GM21390 (cell line): ENCODE measurements around the gene MAPK1.
"Not testable (repeated sequence)": the region's sequence is repeated elsewhere in the genome, so short reads cannot be mapped to it uniquely, and the experiment has no call there.

Source experiments
- ATAC-seq: cut with Tn5 transposase; IDR thresholded peaks from one replicate; pipeline ENCODE4 v1.9.1; 2021; ENCODE audit not compliant: unreplicated experiment

Gene MAPK1

DNA sequence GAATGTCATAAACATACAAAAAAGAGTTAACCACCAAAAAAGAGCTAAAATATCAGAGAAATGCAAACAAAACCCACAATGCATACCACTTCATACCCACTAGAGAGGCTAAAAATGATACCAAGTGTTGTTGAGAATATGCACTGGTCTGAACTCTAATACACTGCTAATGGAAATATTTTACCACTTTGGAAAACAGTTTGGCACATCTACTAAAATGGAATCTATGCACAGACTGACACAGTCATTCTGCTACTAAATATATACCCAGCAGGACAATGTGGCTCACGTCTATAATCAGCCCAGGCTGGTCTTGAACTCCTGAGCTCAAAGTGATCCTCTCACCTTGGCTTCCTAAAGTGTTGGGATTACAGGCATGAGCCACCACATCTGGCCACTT, 18.0 kb downstream of the MAPK1 start:
- ATAC-seq = no peak

DNA sequence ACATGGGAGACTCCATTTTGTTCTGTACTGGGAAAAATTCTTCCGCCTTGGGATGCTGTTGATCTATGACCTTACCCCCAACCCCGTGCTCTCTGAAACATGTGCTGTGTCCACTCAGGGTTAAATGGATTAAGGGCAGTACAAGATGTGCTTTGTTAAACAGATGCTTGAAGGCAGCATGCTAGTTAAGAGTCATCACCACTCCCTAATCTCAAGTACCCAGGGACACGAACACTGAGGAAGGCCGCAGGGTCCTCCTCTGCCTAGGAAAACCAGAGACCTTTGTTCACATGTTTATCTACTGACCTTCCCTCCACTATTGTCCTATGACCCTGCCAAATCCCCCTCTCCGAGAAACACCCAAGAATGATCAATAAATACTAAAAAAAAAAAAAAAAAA, 19.4 kb downstream of the MAPK1 start:
- not testable (repeated sequence) for ATAC-seq

DNA sequence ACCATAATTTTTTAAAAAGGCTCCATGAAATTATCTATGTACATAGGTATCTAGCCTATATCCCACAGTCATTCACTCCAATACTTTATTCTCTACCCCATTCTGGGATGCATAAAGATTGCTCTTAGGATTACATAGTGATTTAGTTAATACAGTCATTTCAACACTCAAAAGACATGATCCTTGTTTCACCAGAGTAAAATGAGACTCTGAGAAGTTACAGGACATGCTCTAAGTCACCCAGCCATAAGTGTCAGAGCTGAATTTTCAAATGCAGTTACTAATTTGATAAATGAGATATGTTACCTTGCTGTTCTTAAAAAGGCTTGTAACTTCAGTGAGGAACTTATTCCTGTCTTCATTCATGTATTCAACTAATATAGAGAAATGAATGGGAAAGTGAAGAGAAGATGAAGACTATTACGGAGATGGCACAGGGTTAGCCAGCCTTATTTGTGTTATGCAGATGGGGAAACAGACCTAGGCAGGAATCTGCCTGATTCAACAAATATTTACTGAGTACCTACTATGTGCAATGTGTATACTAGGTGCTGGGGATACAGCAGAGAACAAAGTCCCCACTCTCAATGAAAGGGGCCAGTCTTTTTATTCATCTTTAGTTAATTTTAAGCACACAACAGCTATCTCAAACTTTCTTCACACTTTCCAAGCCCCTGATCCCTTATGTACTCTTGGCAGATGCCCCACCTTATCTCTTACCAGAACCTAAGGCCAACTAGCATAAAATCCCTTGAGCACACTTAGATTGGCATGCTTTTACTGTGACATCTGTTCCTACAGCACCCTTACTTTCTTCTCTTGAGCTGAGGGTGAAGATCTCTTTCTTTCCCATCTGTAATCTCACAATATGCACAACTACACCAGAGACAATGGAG, 21.6 kb downstream of the MAPK1 start:
- no peak for ATAC-seq

DNA sequence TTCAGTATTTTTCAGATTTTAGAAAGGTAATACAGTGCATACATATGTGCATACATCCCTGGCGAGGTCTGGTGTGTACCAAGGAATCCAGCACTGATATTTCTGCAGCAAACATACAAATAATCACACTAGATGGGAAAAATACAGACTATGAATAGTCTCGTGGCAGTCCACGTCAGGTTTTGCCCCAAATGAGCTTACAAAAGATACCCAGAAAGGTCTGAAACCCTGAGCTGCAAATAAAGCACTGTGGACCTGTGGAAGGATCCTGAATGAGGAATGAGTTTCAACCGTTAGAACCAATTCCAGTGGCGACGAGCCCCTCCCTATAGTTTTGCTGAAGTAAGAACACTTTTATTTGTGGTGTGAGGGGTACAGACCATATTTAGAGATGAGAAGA, 24.5 kb downstream of the MAPK1 start:
- ATAC-seq = no peak

DNA sequence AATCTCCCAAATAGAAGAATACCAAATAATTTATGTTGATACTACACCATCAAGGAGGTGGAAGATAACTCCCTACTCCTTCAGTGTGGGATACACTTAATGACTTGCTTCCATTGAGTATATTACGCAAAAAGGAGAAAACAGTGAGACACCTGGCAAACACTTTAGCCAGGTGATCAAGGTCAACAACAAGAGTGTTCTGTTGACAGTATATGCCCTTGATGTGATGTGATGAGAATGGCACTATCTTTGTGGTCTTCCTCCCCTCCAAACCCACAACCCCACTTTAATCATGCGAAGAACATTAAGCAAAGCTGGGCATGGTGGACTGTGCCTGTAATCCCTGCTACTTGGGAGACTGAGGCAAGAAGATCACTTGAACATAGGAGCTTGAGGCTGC, 26.0 kb downstream of the MAPK1 start:
- no peak for ATAC-seq

DNA sequence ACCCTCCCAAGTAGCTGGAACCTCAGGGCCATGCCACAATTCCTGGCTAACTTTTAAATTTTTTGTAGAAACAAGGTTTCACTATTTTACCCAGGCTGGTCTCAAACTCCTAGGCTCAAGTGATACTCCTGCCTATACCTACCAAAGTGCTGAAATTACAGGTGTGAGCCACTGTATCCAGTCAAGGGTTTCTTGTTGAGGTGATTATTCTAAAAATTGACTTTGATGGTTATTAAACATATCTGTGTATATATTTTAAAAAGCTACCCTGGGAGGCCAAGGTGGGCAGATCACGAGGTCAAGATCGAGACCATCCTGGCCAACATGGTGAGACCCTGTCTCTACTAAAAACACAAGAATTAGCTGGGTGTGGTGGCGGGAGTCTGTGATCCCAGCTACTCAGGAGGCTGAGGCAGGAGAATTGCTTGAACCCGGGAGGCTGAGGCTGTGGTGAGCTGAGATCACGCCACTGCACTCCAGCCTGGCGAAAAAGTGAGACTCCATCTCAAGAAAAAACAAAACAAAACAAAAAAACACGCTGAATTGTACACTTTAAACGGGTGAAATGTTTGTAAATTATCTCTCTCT, 27.1 kb downstream of the MAPK1 start:
- ATAC-seq = no peak

DNA sequence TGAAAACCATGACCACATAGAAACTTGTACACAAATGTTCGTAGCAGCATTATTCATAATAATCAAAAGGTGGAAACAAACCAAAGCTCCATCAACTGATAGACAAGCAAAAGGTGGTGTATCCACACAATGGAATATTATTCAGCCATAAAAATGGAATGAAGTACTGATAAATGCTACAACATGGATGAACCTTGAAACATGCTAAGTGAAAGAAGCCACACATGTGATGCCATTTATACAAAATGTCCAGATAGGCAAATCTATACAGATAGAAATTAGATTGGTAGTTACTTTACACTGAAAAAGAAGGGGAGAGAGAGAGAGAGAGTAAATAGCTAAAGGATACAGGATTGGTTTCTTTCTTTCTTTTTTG, 27.7 kb downstream of the MAPK1 start:
- ATAC-seq = no peak

DNA sequence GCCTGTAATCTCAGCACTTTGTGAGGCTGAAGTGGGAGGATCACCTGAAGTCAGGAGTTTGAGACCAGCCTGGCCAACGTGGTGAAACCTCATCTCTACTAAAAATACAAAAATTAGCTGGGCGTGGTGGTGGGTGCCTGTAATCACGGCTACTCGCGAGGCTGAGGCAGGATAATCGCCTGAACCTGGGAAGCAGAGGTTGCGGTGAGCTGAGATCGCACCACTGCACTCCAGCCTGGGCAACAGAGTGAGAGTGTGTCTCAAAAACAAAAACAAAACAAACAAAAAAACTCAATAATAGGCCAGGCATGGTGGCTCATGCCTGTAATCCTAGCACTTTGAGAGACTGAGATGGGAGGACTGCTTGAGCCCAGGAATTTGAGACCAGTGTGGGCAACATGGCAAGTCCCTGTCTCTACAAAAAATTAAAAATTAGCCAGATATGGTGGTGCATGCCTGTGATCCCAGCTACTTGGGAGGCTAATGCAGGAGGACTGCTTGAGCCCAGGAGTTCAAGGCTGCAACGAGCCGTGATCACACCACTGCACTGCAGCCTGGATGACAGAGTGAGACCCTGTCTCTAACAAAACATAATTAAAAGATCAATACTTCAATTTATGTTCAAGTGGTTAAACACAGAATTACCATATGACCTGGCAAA, 28.2 kb downstream of the MAPK1 start:
- ATAC-seq = not testable (repeated sequence)

DNA sequence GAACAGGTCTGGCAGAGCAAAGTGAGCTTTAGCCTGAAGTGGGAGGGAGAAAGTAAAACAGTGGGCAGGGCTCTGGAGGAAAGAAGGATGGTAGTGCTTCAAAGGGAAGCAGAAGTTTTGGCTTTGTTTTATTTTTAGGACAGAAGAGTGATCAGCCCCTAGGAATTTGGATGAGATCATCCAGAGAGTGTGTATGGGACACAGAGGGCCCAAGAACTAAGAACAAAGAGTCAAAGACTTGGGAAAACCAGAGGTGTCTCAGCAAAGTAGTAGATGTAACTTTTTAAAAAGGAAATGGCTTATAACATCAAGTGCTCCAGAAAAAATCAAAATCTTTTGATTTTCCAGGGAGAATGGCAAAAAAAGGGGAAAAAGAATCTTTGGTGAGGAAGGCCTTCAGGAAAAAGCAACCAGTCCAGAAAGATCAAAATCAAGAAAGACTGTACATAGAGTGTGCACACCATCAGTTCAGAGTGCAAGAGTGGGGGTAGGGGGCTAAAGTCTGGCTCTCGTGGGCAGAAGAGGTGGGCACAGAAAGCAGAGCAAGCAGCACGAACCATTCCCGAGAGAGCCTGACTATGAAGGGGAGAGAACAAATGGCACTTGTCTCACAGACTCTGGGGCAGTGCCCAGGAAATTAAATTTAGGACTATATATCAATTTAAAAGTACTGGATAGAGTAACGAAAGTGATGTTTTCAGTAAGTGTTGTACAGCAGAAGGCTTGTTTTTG, 30.0 kb downstream of the MAPK1 start:
- ATAC-seq = no peak

DNA sequence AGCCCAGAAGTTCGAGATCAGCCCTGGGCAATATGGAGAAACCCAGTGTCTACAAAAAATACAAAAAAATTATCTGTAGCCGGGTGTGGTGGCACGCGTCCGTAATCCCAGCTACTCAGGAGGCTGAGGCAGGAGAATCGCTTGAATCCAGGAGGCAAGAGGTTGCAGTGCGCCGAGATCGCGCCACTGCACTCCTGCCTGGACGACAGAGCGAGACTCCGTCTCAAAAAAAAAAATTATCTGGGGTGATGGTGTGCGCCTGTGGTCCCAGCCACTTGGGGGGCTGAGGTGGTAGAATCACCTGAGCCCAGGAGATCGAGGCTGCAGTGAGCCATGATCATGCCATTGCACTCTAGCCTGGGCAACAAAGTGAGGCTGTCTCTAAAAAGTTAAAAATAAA, 31.0 kb downstream of the MAPK1 start:
- not testable (repeated sequence) for ATAC-seq

DNA sequence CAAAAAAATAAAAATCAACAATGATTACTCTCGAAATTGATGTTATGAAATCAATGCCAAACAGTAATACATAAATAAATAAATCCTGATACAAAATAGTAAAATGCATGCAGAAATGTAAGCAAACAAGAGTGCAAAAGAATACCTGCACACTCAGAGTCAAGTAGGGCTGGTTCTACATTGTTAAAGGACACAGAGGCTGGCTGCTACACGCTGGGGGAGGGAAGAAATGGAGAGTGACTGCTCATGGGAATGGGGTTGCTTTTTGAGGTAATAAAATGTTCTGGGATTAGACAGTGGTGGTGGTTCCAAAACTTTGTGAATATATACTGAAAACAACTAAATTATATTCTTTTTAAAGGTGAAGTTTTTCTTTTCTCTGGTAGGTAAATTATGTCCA, 32.1 kb downstream of the MAPK1 start:
- no peak for ATAC-seq

DNA sequence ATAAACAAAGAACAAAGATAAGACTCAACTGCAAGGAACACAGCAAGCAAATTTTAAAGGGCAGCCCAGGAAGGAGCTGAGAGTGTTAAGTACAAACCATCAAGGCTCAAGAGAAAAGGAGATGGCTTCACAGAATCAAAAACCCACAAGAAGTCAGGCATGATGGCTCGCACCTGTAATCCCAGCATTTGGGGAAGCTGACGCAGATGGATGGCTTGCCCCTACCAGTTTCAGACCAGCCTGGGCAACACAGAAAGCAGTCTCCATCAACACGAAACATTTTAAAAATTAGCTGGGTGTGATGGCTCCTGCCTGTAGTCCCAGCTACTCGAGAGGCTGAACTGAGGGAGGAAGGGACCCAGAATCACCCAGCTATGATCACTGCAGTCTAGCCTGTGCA, 32.6 kb downstream of the MAPK1 start:
- ATAC-seq = no peak

DNA sequence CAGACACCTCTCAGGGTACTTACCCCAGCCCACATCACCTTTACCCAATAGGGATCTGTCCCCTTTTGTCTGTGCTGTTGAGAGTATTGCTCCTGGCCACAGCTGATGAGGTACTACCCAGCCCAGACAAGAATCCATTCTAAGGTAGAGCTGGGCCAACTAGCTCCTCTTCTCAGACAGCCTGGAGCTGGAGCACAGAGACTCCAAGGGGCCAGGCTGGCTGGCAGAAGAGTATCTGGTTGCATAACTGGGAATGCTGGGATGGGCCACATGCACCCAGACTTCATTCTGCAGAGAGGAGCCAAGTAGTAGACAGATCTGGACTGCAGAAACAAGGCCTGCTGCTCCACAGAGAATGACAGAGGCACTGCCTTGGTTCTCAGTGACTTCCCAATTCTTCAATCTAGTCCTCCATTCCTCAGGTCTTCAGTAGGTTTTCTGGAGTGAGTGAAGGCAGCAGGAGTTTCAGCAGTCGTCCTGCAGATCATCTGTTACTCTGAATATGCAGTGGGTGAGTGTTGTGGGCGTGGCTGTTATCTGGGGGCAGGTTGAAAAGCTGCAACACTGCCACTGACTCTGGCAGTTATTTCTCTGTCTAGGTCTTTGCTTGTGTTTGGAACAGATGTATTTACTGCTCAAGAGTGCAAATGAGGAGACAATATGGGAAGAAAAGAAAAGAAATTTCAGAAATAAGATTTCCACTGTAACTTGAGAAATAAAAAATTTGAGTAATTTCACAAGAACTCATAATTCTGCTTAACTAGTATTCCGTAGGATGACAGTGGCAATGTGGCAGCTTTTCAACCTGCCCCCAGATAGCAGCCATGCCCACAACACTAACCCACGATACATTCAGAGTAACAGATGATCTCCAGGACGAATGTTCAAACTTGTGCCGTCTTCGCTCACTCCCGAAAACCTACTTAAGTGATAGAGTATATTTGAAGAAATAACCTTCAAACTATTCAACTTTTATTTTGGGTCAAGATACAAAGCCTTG, 34.9 kb downstream of the MAPK1 start:
- ATAC-seq = no peak

DNA sequence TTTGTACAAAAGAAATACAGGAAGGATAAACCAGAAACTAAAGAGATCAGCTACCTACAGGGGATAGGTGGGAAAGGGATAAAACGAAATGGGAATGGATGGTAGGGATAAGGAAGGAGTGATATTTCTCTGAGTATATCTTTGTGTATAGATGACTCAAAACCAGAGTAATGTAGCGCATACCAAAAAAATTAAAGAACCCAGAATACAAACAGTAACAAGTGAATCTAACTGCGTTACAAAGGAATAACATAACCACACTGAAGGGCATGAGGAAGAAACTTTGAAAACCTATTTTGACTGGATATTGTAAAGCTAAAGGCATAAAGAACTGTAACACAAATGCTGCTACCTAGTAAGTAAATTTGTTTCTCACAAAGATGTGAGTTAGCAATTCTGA, 37.9 kb downstream of the MAPK1 start:
- ATAC-seq = no peak

DNA sequence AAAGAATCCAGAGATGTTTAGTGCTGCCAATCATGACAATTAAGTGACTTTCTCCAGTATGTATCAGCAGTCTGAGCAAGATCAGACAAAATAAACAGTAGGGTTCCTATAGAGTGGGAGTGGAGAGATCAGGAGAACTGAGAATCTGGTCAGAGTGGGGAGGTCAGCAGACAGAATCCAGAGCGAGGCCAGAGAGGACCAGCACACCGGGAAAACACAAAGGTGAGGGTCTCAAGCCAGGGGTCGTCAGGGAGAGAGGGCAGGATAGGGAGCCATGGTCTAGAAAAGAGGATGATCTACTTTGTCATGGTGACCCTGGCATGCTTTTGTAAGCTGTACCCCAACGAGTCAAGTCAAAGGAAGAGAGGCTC, 39.2 kb downstream of the MAPK1 start:
- ATAC-seq = no peak

DNA sequence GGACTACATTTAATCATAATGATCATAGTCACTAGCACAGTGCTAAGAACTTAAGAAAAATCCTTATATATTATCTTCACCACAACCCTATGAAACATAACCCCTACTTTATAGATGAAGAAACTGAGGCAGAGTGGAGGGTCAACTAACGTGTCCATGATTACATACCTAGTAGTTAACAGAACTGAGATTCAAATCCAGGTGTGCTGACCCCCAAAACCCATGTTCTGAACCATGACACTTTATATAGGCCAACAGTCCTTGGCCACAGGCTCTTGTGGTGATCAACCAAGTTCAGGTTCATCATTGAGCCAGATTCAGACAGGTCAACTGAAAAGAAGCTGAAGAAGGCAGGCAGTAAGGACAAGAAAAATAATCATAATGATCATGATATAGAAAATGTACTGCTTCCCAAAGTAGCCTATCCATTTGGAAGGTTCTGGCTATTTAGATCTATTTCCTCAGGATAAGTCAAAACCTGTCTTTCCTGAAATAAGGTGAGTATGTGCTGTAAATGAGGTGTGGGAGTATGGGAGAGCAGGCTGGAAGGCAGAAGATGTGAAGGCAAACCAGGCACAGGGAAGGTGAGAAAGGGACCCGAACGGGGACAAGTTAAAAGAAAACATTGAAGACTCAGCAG, 39.7 kb downstream of the MAPK1 start:
- ATAC-seq = no peak

DNA sequence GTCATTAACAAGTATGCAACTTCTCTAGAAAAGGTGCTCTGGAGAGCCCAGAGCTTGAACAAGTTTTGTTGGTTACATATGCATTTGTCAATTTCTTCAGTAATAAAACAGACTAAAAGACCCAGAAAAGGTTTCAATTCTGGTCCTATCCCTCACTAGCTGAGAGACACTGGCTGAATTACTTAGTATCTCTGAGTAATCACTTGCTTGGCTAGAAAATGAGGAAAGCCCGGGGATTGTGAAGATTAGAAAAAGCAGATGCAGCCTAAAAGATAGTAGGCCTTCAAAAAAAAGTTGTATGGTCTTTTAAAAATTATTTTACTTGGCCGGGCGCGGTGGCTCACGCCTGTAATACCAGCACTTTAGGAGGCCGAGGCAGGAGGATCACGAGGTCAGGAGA, 41.2 kb downstream of the MAPK1 start:
- no peak for ATAC-seq

DNA sequence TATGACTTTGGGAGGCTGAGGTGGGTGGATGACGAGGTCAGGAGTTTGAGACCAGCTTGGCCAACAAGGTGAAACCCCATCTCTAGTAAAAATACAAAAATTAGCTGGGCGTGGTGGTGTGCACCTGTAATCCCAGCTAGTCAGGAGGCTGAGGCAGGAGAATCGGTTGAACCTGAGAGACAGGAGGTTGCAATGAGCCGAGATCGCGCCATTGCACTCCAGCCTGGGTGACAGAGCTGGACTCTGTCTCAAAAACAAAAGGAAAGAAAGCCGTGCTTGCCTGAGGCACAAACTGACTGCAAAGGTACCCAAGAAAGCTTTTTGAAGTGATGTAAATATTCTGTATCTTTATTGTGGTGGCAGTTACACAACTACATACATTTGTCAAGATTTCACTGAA, 42.5 kb downstream of the MAPK1 start:
- not testable (repeated sequence) for ATAC-seq

DNA sequence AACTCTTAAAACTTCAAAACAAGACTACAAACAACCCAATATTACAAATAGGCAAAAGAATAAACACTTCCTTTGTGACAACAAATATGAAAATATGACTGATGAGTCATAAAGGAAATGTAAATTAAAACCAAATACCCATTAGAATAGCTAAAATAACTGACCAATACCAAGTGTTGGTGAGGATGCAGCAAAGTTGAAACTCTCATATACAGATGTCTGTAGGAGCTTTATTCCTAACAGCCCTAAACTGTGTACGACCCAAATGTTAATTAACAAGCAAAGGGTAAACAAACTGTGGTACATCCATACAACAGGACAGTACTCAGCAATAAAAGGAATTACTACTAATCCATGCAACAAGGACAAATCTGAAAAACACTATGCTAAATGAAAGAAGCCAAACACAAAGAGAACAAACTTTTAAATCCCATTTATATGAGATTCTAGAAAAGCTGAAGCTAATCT, 43.0 kb downstream of the MAPK1 start:
- no peak for ATAC-seq
